HG02852 (cell line): Measurements from ENCODE around the gene CSHL1.
"Not testable (repeated sequence)": the region's sequence is repeated elsewhere in the genome, so short reads cannot be mapped to it uniquely, and the experiment has no call there.

ENCODE experiments used
- ATAC-seq: cut with Tn5 transposase; IDR thresholded peaks from one replicate; pipeline ENCODE4 v1.9.1; 2021; ENCODE audit warnings: mild to moderate bottlenecking, moderate library complexity; ENCODE audit not compliant: unreplicated experiment

Gene CSHL1

GRCh38 chr17:63941162-63941561 is 30.1 kb upstream of the CSHL1 start:
- no peak for ATAC-seq

GRCh38 chr17:63940584-63940983 is 29.5 kb upstream of the CSHL1 start:
- ATAC-seq, result no peak

- ATAC-seq, result no peak
Measured at GRCh38 chr17:63939884-63940283, 28.8 kb upstream of the CSHL1 start.

- ATAC-seq, result no peak
Measured at GRCh38 chr17:63939401-63939800, 28.3 kb upstream of the CSHL1 start.

- ATAC-seq, result no peak
Measured at GRCh38 chr17:63937920-63938319, 26.9 kb upstream of the CSHL1 start.

GRCh38 chr17:63937319-63937718 is 26.3 kb upstream of the CSHL1 start:
- ATAC-seq, result no peak

- no peak for ATAC-seq
Measured at GRCh38 chr17:63934183-63935112, 23.4 kb upstream of the CSHL1 start.

GRCh38 chr17:63933598-63933997 is 22.5 kb upstream of the CSHL1 start:
- ATAC-seq, result no peak

GRCh38 chr17:63932721-63933120 is 21.7 kb upstream of the CSHL1 start:
- no peak for ATAC-seq

- ATAC-seq, result peak; percentile 87
Measured at GRCh38 chr17:63931981-63932561, 21.0 kb upstream of the CSHL1 start, which contains the start of gene CD79B. TSS of gene CD79B (minus strand) at chr17:63932331. CDS start at chr17:63932261, 70 bp downstream.

GRCh38 chr17:63930951-63931575 is 20.0 kb upstream of the CSHL1 start:
- ATAC-seq, result peak; percentile 45

- ATAC-seq, result no peak
Measured at GRCh38 chr17:63929860-63930766, 19.1 kb upstream of the CSHL1 start.

- no peak for ATAC-seq
Measured at GRCh38 chr17:63928966-63929695, 18.1 kb upstream of the CSHL1 start.

GRCh38 chr17:63928172-63928666 is 17.2 kb upstream of the CSHL1 start:
- no peak for ATAC-seq

- no peak for ATAC-seq
Measured at GRCh38 chr17:63927464-63928171, 16.6 kb upstream of the CSHL1 start.

- ATAC-seq, result no peak
Measured at GRCh38 chr17:63926164-63926563, 15.1 kb upstream of the CSHL1 start.

GRCh38 chr17:63925615-63926014 is 14.6 kb upstream of the CSHL1 start:
- no peak for ATAC-seq

- ATAC-seq, result peak; percentile 51
Measured at GRCh38 chr17:63922402-63922801, 11.3 kb upstream of the CSHL1 start.

- ATAC-seq, result not testable (repeated sequence)
Measured at GRCh38 chr17:63920779-63921178, 9.7 kb upstream of the CSHL1 start.
